Endothelial cell (in vitro differentiated cells): Measurements from ENCODE around the gene SPOCK3. TPM values are rescaled to one million over a fixed set of nuclear protein-coding genes. Genes with fewer than 3 reads are reported as not detected.

ENCODE experiments used
- DNase-seq: peaks from one replicate; pipeline ENCODE4 v3.0.0; 2021; ENCODE audit warnings: low spot score
- H3K27ac Mint-ChIP-seq: one replicate; pipeline ENCODE4 v1.8.0; 2021; ENCODE audit warnings: mixed read lengths, inconsistent platforms; ENCODE audit not compliant: unreplicated experiment
- H3K27me3 Mint-ChIP-seq: one replicate; pipeline ENCODE4 v1.8.0; 2021; ENCODE audit warnings: mild to moderate bottlenecking, moderate library complexity, mixed read lengths, inconsistent platforms; ENCODE audit not compliant: unreplicated experiment
- H3K36me3 Mint-ChIP-seq: one replicate; pipeline ENCODE4 v1.8.0; 2021; ENCODE audit warnings: mild to moderate bottlenecking, low read depth, mixed read lengths, inconsistent platforms; ENCODE audit not compliant: unreplicated experiment
- H3K4me1 Mint-ChIP-seq: one replicate; pipeline ENCODE4 v1.8.0; 2021; ENCODE audit warnings: mild to moderate bottlenecking, mixed read lengths, inconsistent platforms; ENCODE audit not compliant: unreplicated experiment
- H3K4me3 Mint-ChIP-seq: one replicate; pipeline ENCODE4 v1.8.0; 2021; ENCODE audit warnings: mild to moderate bottlenecking, mixed read lengths, inconsistent platforms; ENCODE audit not compliant: unreplicated experiment
- H3K9me3 Mint-ChIP-seq: one replicate; pipeline ENCODE4 v1.8.0; 2021; ENCODE audit warnings: mixed read lengths, inconsistent platforms; ENCODE audit not compliant: unreplicated experiment
- total RNA-seq: library from RNA; stranded (reverse); fragmentation: NEBNext Ultra II Directional; extraction: Animal tissue kit (Norgen Biotek cat#: 25700); gene quantifications from one replicate; pipeline ENCODE4 v1.2.1, GENCODE V29; 2021; ENCODE audit not compliant: unreplicated experiment
- TF ChIP-seq, protein P1 (sequence below): fragments of 200-600 bp; sonication (generic); IDR thresholded peaks from one replicate; pipeline ENCODE4 v1.5.0; 2021; ENCODE audit warnings: antibody characterized with exemption; ENCODE audit not compliant: unreplicated experiment

SPOCK3 gene
- total RNA-seq, 1 donor from 2014 or later: 1.9 TPM

DNA sequence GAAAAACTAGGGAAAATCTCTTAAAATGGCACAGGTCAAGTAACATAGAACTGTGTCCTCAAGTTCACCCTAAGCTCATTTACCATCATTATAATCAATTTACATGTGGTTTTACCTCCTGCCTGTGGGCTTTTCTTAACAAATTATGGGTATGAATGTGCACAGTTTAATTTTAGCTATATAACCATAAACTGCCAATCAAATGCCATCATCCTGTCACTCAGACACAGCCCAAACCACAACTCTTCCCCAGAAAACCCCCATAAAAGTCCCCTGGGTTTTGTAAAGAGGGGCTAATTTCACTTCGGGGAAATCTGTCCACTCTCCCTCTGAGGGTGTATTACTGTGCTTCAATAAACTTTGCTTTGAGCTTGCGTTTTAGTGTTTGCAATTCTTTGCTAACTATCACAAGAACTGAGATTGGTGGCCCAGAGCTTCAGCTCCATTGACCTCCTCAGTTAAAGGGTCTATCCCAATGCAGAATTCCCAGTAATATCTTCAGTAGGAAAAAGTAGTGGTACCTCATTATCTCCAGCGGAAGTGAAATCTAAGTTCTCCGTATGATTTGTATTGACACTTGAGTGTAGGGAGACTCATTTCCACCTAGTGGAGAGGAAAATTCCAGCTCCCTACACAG lies 394.6 kb downstream of the SPOCK3 start:
- TF ChIP-seq, protein P1, sequence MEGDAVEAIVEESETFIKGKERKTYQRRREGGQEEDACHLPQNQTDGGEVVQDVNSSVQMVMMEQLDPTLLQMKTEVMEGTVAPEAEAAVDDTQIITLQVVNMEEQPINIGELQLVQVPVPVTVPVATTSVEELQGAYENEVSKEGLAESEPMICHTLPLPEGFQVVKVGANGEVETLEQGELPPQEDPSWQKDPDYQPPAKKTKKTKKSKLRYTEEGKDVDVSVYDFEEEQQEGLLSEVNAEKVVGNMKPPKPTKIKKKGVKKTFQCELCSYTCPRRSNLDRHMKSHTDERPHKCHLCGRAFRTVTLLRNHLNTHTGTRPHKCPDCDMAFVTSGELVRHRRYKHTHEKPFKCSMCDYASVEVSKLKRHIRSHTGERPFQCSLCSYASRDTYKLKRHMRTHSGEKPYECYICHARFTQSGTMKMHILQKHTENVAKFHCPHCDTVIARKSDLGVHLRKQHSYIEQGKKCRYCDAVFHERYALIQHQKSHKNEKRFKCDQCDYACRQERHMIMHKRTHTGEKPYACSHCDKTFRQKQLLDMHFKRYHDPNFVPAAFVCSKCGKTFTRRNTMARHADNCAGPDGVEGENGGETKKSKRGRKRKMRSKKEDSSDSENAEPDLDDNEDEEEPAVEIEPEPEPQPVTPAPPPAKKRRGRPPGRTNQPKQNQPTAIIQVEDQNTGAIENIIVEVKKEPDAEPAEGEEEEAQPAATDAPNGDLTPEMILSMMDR: no peak
- Mint-ChIP-seq H3K36me3 (no peaks in the 10 kb centered on the region), H3K4me1 (no peaks in the 10 kb centered on the region), H3K27me3 (no peaks in the 10 kb centered on the region), H3K9me3 (no peaks in the 10 kb centered on the region), H3K27ac (no peak overlapping the region), H3K4me3 (no peak overlapping the region)
- DNase-seq: no peak

DNA sequence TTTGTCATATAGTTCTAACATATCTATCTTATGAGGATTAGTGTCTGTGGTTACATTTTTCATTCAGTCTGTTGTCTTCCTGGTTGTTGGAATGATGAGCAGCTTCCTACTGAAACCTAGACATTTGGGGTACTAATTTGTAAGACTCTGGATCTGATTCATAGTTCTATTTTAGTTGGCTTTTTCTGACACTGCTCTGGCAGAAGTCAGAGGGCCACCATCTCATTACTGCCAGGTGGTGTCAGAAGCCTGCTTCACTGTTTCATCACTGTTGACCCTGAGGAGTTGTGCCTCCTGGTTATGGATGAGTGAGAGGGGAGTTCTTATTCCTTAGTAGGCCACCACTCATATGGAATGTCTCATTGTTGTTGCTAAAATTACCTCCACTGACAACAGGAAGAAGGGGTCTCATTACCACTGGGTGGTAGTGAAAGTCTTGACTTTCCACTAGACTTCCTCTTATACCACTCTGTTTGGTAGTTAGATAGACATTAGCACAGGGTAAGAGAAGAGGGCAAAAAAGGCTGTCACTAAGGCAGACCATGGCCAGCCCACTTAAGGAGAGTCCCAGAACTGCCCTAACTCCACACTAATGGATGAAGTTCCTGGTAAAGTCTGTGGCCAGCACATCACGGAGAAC lies 395.2 kb downstream of the SPOCK3 start:
- H3K4me3 Mint-ChIP-seq: no peak overlapping the region
- H3K36me3 Mint-ChIP-seq: no peaks in the 10 kb centered on the region
- H3K27ac Mint-ChIP-seq: no peak overlapping the region
- TF ChIP-seq, protein P1: no peak
- no peak for DNase-seq
- H3K4me1 Mint-ChIP-seq: no peaks in the 10 kb centered on the region
- H3K9me3 Mint-ChIP-seq: no peaks in the 10 kb centered on the region
- H3K27me3 Mint-ChIP-seq: no peaks in the 10 kb centered on the region

DNA sequence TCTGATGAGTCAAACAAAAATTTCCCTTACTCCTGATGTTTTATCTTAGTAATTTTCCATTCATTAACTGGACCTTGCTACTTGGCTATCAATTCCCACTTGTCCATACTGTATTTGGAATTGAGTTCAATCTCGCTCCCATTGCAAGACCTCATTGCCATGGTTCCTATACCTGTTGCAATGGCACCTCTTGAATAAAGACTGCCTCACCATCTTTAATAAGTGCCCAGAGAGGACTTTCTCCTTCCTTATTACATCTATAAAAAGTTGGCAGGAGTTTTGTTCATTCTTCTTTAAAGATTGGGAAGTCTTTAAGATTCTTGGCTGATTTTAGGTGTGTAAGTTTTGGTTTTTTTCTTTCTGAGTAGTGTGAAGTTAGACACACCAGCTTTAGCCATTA lies 397.4 kb downstream of the SPOCK3 start:
- DNase-seq: no peak
- Mint-ChIP-seq H3K36me3 (no peaks in the 10 kb centered on the region), H3K4me3 (no peak overlapping the region), H3K27me3 (no peaks in the 10 kb centered on the region), H3K9me3 (no peaks in the 10 kb centered on the region), H3K27ac (no peak overlapping the region), H3K4me1 (no peaks in the 10 kb centered on the region)
- TF ChIP-seq, protein P1: no peak

DNA sequence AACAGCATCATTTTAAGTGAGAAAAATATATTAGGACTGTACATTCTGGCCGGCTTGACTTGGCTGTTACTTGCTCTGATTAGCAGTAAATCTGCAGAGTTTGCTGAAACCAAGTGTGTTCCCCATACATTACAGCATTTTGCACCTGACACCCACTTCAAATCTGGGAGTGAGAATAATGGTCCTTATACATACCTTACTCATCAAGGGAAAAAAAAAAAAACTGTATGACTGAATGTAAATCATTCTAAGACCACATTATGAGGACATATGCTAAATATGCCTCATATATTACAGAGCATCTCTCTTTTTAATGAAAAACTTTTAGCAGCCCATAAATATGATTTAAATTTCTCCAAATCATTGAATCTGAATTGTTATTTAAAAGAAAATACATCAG lies 406.7 kb downstream of the SPOCK3 start:
- DNase-seq: no peak
- Mint-ChIP-seq H3K9me3 (no peaks in the 10 kb centered on the region), H3K4me1 (no peaks in the 10 kb centered on the region), H3K27me3 (no peaks in the 10 kb centered on the region), H3K4me3 (no peak overlapping the region), H3K27ac (no peak overlapping the region), H3K36me3 (no peaks in the 10 kb centered on the region)
- TF ChIP-seq, protein P1: no peak

DNA sequence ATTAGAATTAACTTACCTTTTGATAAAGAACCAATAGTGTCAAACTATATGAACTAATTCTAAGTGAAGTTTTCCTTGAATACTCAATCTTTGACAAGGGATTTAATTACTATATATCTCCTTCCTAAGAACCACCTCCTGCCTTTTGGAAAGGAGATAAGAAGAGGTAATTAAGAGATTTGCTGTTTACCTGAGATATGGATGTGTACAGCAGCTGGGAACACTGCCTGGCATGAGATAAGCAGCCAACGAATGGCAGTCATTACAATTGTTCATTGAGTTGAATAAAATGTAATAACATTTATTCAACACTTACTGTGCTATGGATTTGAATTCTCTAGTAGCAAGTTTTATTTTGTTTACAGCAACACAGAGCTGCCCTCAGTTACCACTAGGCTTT lies 407.1 kb downstream of the SPOCK3 start:
- no peak for DNase-seq
- H3K36me3 Mint-ChIP-seq: no peaks in the 10 kb centered on the region
- no peaks in the 10 kb centered on the region for H3K9me3 Mint-ChIP-seq
- H3K4me1 Mint-ChIP-seq: no peaks in the 10 kb centered on the region
- H3K27ac Mint-ChIP-seq: no peak overlapping the region
- no peak overlapping the region for H3K4me3 Mint-ChIP-seq
- TF ChIP-seq, protein P1: no peak
- H3K27me3 Mint-ChIP-seq: no peaks in the 10 kb centered on the region
